Activated T-cell treated with anti-CD3 and anti-CD28 coated beads, Interleukin-2, amount 50 U/mL, for 48 hours (primary cell): ENCODE measurements around the gene RAD9B.
"Not testable (repeated sequence)": the region's sequence is repeated elsewhere in the genome, so short reads cannot be mapped to it uniquely, and the experiment has no call there.

Source experiments
- DNase-seq, 2 experiments: peaks; one replicate each; pipeline ENCODE4 v3.0.0-alpha.2; 2020

RAD9B gene

GRCh38 chr12:110501752-110502738 lies at the start of gene RAD9B, which contains the start of gene VPS29:
Gene RAD9B, plus strand, starts transcription at chr12:110502331. Its CDS starts 7 bp downstream, at chr12:110502338.
Gene VPS29, minus strand, starts transcription at chr12:110502111. Its CDS starts 60 bp downstream, at chr12:110502051.
- peak; percentile 98 to 99 for DNase-seq

DNA sequence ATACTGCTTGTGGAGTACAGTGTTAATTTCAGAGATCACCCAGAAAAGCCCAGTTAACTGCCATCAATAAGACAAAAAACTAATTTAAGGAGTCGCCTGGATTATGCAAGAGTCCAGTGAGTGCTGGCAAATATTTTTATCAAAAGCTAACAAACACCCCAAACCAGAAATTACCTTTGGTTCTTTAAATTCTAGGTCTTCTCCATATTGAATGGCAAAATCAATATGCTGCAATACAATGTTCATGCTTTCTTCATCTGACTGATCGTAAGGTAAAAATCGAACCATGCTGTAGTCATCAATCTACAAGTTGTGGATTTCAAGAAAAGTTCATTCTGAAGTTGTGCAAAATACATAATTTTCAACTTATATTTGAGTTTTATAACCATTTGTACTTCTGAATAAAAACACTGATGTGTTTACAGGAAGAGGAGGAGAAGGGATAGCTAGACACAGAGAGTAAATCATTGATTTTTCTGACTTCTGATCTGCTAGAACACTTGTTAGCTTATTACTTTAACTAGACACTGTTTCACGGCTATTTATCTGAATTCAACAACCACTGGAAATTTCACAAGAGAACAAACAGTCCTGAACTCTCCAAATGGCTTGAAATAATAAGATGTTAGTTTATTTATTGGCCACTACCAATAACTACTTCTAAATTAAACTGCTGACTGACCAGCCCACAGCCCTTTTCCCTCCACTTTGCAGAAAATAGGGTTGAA lies 48.4 kb upstream of the RAD9B start:
- DNase-seq: no peak

DNA sequence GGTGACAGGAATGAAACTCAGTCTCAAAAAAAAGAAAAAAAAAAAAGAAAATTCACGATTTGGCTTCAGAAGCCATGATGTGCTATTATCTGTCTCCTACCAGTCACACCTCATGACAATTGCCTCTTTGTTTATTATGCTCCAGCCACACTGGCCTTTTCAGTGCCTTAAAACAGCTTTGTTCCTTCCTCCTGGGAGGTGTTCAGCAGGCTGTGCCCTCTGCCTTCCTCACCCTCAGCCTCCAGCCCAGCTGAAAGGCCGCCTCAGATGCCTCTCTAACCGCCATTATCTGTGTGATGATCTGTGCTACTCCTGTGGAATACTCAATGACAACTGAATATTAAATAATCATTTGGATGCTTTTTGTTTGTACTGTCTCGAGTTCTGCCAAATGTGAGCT lies 43.4 kb upstream of the RAD9B start:
- no peak for DNase-seq

GRCh38 chr12:110461189-110461588 lies 40.9 kb upstream of the RAD9B start:
- DNase-seq: not testable (repeated sequence)

DNA sequence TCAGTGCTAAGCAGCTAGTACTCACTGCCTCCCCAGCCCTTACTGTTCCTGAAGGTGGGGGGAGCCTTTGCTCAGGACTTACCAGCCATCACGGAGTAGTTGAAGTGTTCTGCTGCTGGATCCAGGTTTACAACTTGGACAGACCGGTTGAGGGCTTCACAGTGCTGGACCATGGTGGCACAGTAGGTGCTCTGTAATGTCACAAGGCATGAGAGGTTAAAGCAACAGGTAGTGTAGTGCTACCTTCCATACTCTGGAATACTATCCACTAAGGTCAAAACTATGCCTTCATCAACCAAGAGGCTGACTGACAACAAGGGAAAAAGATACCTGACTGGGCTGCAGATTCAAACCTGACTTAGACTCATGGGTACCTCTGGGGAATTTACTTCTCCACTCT lies 37.1 kb upstream of the RAD9B start:
- DNase-seq: no peak

DNA sequence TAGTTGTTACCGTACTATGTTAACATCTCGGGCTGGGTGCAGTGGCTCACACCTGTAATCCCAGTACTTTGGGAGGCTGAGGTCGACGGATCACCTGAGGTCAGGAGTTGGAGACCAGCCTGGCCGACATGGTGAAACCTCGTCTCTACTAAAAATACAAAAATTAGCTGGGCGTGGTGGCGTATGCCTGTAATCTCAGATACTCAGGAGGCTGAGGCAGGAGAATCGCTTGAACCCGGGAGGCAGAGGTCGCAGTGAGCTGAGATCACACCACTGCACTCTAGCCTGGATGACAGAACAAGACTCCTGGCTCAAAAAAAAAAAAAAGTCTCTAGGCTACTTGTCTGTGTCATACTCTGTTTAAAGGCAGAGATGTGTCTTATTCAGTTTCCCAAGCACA lies 36.4 kb upstream of the RAD9B start:
- not testable (repeated sequence) for DNase-seq

DNA sequence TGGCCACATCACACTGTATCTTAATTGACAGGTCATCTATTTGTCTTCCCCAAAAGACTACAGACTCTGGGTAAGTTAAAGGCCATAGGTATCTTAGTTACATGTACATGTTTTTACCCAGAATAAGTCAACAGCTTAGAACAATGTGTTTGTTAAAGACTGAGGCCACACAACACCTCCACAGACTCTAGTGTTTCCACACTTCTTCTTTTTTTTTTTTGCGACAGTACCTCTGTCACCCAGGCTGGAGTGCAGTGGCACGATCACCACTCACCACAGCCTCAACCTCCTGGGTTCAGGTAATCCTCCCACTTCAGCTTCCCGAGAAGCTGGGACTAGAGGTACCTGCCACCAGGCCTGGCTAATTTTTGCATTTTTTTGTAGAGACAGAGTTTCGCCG lies 35.3 kb upstream of the RAD9B start:
- no peak for DNase-seq

DNA sequence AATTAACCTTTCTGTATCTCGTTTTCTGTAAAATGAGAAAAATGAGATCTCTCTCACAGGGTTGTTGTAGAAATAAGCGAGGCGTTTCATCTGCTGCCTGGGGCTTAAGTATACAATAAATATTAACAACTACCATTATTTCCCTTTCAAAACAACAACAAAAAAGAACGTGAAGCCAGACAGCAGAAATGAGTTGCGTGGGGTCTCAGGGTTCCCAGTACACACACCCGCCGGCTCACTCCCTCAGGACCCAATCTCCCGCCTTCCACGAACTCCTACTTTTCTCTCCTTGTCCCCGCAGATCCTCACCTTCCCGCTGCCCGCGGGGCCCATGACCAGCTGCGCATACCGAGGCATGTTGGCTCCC lies 34.3 kb upstream of the RAD9B start:
- DNase-seq: no peak

- DNase-seq: peak; percentile 97 to 98
Observed at GRCh38 chr12:110468214-110469048, 33.7 kb upstream of the RAD9B start, which contains the start of the genes FAM216A and GPN3. Gene FAM216A, plus strand, starts transcription at chr12:110468845. Its CDS starts 31 bp downstream, at chr12:110468876. Gene GPN3, minus strand, starts transcription at chr12:110468257. Its CDS starts 54 bp downstream, at chr12:110468203.

DNA sequence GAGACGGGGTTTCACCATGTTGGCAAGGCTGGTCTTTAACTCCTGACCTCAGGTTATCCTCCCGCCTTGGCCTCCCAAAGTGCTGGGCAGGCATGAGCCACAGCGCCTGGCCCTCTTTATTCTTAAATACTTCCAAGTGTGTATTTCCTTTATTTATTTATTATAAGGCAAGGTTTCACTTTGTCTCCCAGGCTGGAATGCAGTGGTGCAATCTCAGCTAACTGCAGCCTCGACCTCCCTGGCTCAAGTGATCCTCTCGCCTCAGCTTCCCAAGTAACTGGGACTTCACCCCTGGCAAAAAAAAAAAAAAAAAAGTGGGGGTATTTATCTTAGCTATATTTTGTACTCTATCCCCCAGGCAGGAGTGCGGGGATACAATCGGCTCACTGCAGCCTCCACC lies 26.7 kb upstream of the RAD9B start:
- no peak for DNase-seq

DNA sequence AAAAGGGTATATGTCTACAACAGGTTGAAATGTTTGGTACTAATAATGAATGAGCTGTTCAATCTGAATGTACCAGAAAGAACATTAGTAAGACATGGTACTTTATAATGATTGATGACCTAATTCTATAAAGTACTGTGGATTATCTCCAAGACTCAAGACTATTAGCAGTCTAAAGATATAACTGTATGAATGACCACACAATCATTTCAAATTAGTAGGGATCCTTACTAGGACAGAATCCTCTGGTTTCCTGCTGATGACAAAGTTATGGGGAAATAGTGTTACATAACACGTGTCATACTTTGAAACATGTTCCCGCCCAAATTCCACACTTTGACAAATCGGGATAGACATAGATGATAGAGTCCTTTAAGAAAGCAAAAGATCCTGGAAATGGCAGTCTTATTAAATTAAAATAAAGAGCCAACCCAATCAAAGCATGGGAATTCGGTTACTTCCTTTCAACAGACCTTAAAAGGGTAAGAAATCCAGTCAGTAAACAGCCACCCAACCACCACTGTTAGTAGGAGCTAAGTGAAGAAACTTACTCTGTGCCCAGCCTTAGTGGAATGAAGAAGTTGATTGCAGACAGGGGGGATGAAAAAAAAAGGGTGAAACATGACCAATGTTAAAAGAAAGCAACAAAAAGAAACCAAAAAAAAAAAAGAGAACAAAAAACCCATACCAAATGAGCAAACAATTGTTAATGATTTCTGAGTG lies 3.0 kb upstream of the RAD9B start:
- no peak for DNase-seq

- DNase-seq: no peak
Observed at GRCh38 chr12:110501399-110501751, 756 bp upstream of the RAD9B start.

- DNase-seq: no peak
Observed at GRCh38 chr12:110503432-110503831, 1.3 kb downstream of the RAD9B start.

DNA sequence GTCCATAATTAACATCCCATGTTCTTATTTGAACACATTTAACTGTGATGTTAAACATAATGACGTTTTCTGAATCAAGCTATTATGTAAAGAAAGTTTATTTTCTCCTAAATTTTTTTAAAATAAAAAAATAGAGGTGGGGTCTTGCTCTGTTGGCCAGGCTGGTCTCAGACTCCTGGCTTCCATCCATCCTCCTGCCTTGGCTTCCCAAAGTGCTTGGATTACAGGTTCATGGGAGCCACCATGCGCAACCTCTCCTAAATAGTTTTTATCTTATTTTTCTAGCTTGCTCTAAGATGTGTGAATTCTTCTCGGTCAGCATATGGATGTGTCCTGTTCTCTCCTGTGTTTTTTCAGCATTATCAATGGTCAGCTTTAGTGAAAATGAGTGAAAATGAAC lies 3.2 kb downstream of the RAD9B start:
- no peak for DNase-seq

- DNase-seq: no peak
Observed at GRCh38 chr12:110508071-110508586, 6.0 kb downstream of the RAD9B start.

- DNase-seq: no peak
Observed at GRCh38 chr12:110513842-110514241, 11.7 kb downstream of the RAD9B start.

DNA sequence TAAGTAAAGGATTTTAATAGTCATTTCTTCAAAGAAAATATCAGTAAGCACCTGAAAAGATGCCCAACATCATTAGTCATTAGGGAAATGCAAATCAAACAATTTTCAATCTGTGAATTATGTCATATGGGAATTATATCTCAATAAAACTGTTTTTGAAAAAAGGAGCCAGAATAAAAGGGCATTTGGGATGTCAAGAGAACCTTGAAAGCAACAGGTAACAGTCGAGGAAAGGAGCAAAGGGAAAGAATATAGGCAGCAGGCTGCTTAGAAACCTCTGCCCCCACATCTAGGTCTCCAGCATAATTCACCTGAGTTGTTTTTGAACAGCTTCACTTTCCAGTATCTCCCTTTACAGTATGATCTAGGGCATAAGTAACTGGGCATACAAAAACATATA lies 12.2 kb downstream of the RAD9B start:
- no peak for DNase-seq

GRCh38 chr12:110516995-110517394 lies 14.9 kb downstream of the RAD9B start:
- no peak for DNase-seq

DNA sequence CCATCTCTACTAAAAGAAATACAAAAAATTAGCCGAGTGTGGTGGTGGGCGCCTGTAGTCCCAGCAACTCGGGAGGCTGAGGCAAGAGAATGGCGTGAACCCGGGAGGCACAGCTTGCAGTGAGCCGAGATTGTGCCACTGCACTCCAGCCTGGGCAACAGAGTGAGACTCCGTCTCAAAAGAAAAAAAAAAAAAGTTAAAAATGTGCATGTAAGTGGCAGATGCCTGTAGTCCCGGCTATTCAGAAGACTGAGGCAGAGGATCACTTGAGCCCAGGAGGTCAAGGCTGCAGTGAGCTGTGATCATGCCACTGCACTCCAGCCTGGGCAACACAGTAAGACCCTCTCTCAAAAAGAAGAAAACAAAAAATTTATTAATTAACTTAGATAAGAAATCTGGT lies 15.9 kb downstream of the RAD9B start:
- not testable (repeated sequence) for DNase-seq

GRCh38 chr12:110520876-110521712 lies 19.0 kb downstream of the RAD9B start:
- peak; percentile 54 to 62 for DNase-seq
